GM12865 (cell line): ENCODE data around the gene NEDD9.

Experiments used
- DNase-seq: peaks from one replicate; pipeline ENCODE4 v3.0.0; 2010; ENCODE audit warnings: low read depth
- H3K4me3 ChIP-seq: 2 replicates; pipeline ENCODE4 v1.5.1; 2011; ENCODE audit warnings: mild to moderate bottlenecking, low read depth, low read length, control low read depth
- CTCF ChIP-seq: IDR thresholded peaks from 2 replicates; pipeline ENCODE4 v1.5.1; 2011; ENCODE audit warnings: low read length, control low read depth, low read depth, inconsistent platforms; ENCODE audit not compliant: insufficient read depth; ENCODE audit errors: missing control alignments

Gene NEDD9

GRCh38 chr6:11218538-11219399, 13.7 kb downstream of the NEDD9 start:
- TF ChIP-seq CTCF = no peak
- no peak overlapping the region for H3K4me3 ChIP-seq
- no peak for DNase-seq

GRCh38 chr6:11218102-11218442, 14.4 kb downstream of the NEDD9 start:
- no peak for DNase-seq

GRCh38 chr6:11217360-11218101, 14.9 kb downstream of the NEDD9 start:
- DNase-seq = no peak
- no peak for TF ChIP-seq CTCF
- H3K4me3 ChIP-seq = no peak overlapping the region

More at GRCh38 chr6:11218102-11218442, 14.4 kb downstream of the NEDD9 start:
- H3K4me3 ChIP-seq = no peak overlapping the region
- TF ChIP-seq CTCF = no peak

GRCh38 chr6:11215773-11216172, 16.7 kb downstream of the NEDD9 start:
- no peak overlapping the region for H3K4me3 ChIP-seq
- TF ChIP-seq CTCF = no peak
- no peak for DNase-seq

- no peak overlapping the region for H3K4me3 ChIP-seq
- no peak for DNase-seq
- TF ChIP-seq CTCF = no peak
These were observed 17.6 kb downstream of the NEDD9 start for GRCh38 chr6:11214901-11215300.

- DNase-seq = no peak
- TF ChIP-seq CTCF = no peak
These were observed 18.2 kb downstream of the NEDD9 start for GRCh38 chr6:11214084-11214833.

More at GRCh38 chr6:11214084-11214833, 18.2 kb downstream of the NEDD9 start:
- no peak overlapping the region for H3K4me3 ChIP-seq
